ENCODE data around the gene CELF4.

CELF4 gene

GRCh38 chr18:37447962-37448888 lies 117.4 kb downstream of the CELF4 start:
- H3K9ac ChIP-seq (ENCODE audit: low read length) = no peak overlapping the region
- H3K4me1 ChIP-seq (ENCODE audit: control insufficient read depth, insufficient read depth, low read length) = no peaks in the 10 kb centered on the region
- DNase-seq (ENCODE audit: low read depth) = no peak
- no peaks in the 10 kb centered on the region for H3K9me3 ChIP-seq (ENCODE audit: control insufficient read depth, low read length)
- H3K36me3 ChIP-seq (ENCODE audit: control insufficient read depth, insufficient read depth, low read length, severe bottlenecking) = no peaks in the 10 kb centered on the region
- peaks cover 48% of the 10 kb centered on the region for H3K27me3 ChIP-seq (replicated peaks; ENCODE audit: control insufficient read depth, insufficient read depth, low read length)
- H3K4me3 ChIP-seq (ENCODE audit: low read length) = no peak overlapping the region

DNA sequence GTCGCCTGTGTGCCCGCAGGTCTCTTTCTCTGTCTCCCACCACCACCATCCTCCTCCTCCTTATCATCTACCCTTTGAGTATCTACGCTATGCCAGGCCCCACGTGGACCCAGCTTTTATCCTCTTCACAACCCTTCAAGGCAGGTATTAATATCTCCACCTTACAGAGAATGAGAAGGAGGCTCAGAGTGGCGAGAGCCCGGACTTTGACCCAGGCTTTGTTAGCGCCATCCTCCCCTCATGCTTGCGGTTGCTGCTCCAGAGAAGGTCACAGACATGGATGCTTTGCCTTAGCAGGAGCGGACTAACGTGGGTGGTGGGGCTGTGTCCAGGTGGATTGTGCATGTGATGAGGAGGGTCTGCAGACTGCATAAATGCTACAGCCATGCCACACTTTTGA lies 119.8 kb downstream of the CELF4 start:
- Histone ChIP-seq H3K9me3 (ENCODE audit: control insufficient read depth, low read length) (no peaks in the 10 kb centered on the region), H3K4me1 (ENCODE audit: control insufficient read depth, insufficient read depth, low read length) (no peaks in the 10 kb centered on the region), H3K9ac (ENCODE audit: low read length) (no peak overlapping the region), H3K36me3 (ENCODE audit: control insufficient read depth, insufficient read depth, low read length, severe bottlenecking) (no peaks in the 10 kb centered on the region), H3K27me3 (replicated peaks; ENCODE audit: control insufficient read depth, insufficient read depth, low read length) (peaks cover 57% of the 10 kb centered on the region), H3K4me3 (ENCODE audit: low read length) (no peak overlapping the region)
- no peak for DNase-seq (ENCODE audit: low read depth)

DNA sequence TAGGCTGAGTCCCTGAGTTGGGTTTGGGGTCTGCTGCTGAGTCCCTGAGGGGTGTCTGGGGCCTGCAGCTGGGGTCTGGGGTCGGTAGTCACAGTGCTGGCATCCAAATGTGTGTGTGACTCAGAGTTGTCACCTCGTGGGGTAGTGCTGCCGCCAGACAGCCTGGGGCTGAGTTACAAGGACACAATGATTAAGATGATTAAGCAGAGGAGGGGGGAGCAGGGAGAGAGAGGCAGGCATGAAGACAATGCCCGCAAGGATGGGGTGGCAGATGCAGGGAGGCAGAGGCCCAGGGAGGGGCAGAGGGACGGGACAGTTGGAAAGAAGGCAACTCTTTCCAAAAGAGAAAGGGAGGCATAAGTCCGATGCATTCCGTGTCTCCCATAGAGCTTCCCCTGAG lies 120.2 kb downstream of the CELF4 start:
- DNase-seq (ENCODE audit: low read depth) = no peak
- Histone ChIP-seq H3K27me3 (replicated peaks; ENCODE audit: control insufficient read depth, insufficient read depth, low read length) (peaks cover 60% of the 10 kb centered on the region), H3K4me3 (ENCODE audit: low read length) (no peak overlapping the region), H3K9me3 (ENCODE audit: control insufficient read depth, low read length) (no peaks in the 10 kb centered on the region), H3K36me3 (ENCODE audit: control insufficient read depth, insufficient read depth, low read length, severe bottlenecking) (no peaks in the 10 kb centered on the region), H3K4me1 (ENCODE audit: control insufficient read depth, insufficient read depth, low read length) (no peaks in the 10 kb centered on the region), H3K9ac (ENCODE audit: low read length) (no peak overlapping the region)

- Histone ChIP-seq H3K27me3 (replicated peaks; ENCODE audit: control insufficient read depth, insufficient read depth, low read length) (peaks cover 61% of the 10 kb centered on the region), H3K9me3 (ENCODE audit: control insufficient read depth, low read length) (no peaks in the 10 kb centered on the region), H3K9ac (ENCODE audit: low read length) (no peak overlapping the region), H3K36me3 (ENCODE audit: control insufficient read depth, insufficient read depth, low read length, severe bottlenecking) (no peaks in the 10 kb centered on the region), H3K4me1 (ENCODE audit: control insufficient read depth, insufficient read depth, low read length) (no peaks in the 10 kb centered on the region), H3K4me3 (ENCODE audit: low read length) (no peak overlapping the region)
- no peak for DNase-seq (ENCODE audit: low read depth)
Measured at GRCh38 chr18:37443325-37444055, 122.1 kb downstream of the CELF4 start.

- Histone ChIP-seq H3K27me3 (replicated peaks; ENCODE audit: control insufficient read depth, insufficient read depth, low read length) (peaks cover 63% of the 10 kb centered on the region), H3K36me3 (ENCODE audit: control insufficient read depth, insufficient read depth, low read length, severe bottlenecking) (no peaks in the 10 kb centered on the region), H3K9ac (ENCODE audit: low read length) (no peak overlapping the region), H3K4me3 (ENCODE audit: low read length) (no peak overlapping the region), H3K4me1 (ENCODE audit: control insufficient read depth, insufficient read depth, low read length) (no peaks in the 10 kb centered on the region), H3K9me3 (ENCODE audit: control insufficient read depth, low read length) (peaks cover 7% of the 10 kb centered on the region)
- no peak for DNase-seq (ENCODE audit: low read depth)
Measured at GRCh38 chr18:37442477-37442876, 123.1 kb downstream of the CELF4 start.

- no peak overlapping the region for H3K4me3 ChIP-seq (ENCODE audit: low read length)
- H3K36me3 ChIP-seq (ENCODE audit: control insufficient read depth, insufficient read depth, low read length, severe bottlenecking) = no peaks in the 10 kb centered on the region
- peaks cover 7% of the 10 kb centered on the region for H3K9me3 ChIP-seq (ENCODE audit: control insufficient read depth, low read length)
- no peaks in the 10 kb centered on the region for H3K4me1 ChIP-seq (ENCODE audit: control insufficient read depth, insufficient read depth, low read length)
- no peak overlapping the region for H3K9ac ChIP-seq (ENCODE audit: low read length)
- DNase-seq (ENCODE audit: low read depth) = no peak
- H3K27me3 ChIP-seq (replicated peaks; ENCODE audit: control insufficient read depth, insufficient read depth, low read length) = peaks cover 66% of the 10 kb centered on the region
Measured at GRCh38 chr18:37441821-37442220, 123.8 kb downstream of the CELF4 start.

DNA sequence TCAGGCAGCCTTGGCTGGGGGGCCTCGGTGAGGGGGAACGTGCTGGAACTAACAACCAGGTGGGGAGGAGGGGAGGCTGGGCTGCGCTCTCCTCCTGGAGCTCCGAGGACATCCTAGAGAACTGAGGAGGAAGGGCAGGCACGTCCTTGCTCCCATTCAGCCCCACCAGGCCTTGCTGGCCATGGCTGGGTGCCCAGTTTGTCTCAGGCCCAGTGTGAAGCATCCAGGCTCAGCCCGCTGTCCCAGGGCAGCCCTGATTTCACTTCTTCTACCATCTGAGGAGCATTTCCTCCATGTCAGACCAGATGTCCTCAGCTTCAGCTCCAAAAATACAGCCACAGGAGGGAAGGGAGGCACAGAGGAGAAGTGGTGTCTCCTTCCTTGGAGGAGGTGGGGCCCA lies 125.4 kb downstream of the CELF4 start:
- Histone ChIP-seq H3K36me3 (ENCODE audit: control insufficient read depth, insufficient read depth, low read length, severe bottlenecking) (no peaks in the 10 kb centered on the region), H3K27me3 (replicated peaks; ENCODE audit: control insufficient read depth, insufficient read depth, low read length) (peaks cover 69% of the 10 kb centered on the region), H3K9me3 (ENCODE audit: control insufficient read depth, low read length) (peaks cover 7% of the 10 kb centered on the region), H3K4me1 (ENCODE audit: control insufficient read depth, insufficient read depth, low read length) (no peaks in the 10 kb centered on the region), H3K4me3 (ENCODE audit: low read length) (no peak overlapping the region), H3K9ac (ENCODE audit: low read length) (no peak overlapping the region)
- DNase-seq (ENCODE audit: low read depth) = no peak

- Histone ChIP-seq H3K36me3 (ENCODE audit: control insufficient read depth, insufficient read depth, low read length, severe bottlenecking) (no peaks in the 10 kb centered on the region), H3K4me1 (ENCODE audit: control insufficient read depth, insufficient read depth, low read length) (no peaks in the 10 kb centered on the region), H3K9ac (ENCODE audit: low read length) (no peak overlapping the region), H3K4me3 (ENCODE audit: low read length) (no peak overlapping the region), H3K9me3 (ENCODE audit: control insufficient read depth, low read length) (peaks cover 7% of the 10 kb centered on the region), H3K27me3 (replicated peaks; ENCODE audit: control insufficient read depth, insufficient read depth, low read length) (peaks cover 72% of the 10 kb centered on the region)
- no peak for DNase-seq (ENCODE audit: low read depth)
Measured at GRCh38 chr18:37438417-37439180, 127.0 kb downstream of the CELF4 start.

- Histone ChIP-seq H3K9ac (ENCODE audit: low read length) (no peak overlapping the region), H3K36me3 (ENCODE audit: control insufficient read depth, insufficient read depth, low read length, severe bottlenecking) (no peaks in the 10 kb centered on the region), H3K27me3 (replicated peaks; ENCODE audit: control insufficient read depth, insufficient read depth, low read length) (peaks cover 63% of the 10 kb centered on the region), H3K9me3 (ENCODE audit: control insufficient read depth, low read length) (peaks cover 7% of the 10 kb centered on the region), H3K4me3 (ENCODE audit: low read length) (no peak overlapping the region), H3K4me1 (ENCODE audit: control insufficient read depth, insufficient read depth, low read length) (no peaks in the 10 kb centered on the region)
- no peak for DNase-seq (ENCODE audit: low read depth)
Measured at GRCh38 chr18:37435996-37436395, 129.6 kb downstream of the CELF4 start.

GRCh38 chr18:37435150-37435867 lies 130.3 kb downstream of the CELF4 start:
- Histone ChIP-seq H3K9me3 (ENCODE audit: control insufficient read depth, low read length) (peaks cover 7% of the 10 kb centered on the region), H3K4me1 (ENCODE audit: control insufficient read depth, insufficient read depth, low read length) (no peaks in the 10 kb centered on the region), H3K9ac (ENCODE audit: low read length) (no peak overlapping the region), H3K4me3 (ENCODE audit: low read length) (no peak overlapping the region), H3K36me3 (ENCODE audit: control insufficient read depth, insufficient read depth, low read length, severe bottlenecking) (no peaks in the 10 kb centered on the region), H3K27me3 (replicated peaks; ENCODE audit: control insufficient read depth, insufficient read depth, low read length) (peaks cover 61% of the 10 kb centered on the region)
- DNase-seq (ENCODE audit: low read depth) = no peak
